Fibroblast of mammary gland (primary cell): ENCODE measurements around the gene DPP9.

Experiments used
- DNase-seq: peaks from one replicate; pipeline ENCODE4 v3.0.0-alpha.2; 2010; ENCODE audit warnings: low read depth
- H3K4me3 ChIP-seq: 2 replicates; pipeline ENCODE4 v1.5.1; 2011; ENCODE audit warnings: low read depth, mild to moderate bottlenecking, low read length, moderate library complexity; ENCODE audit not compliant: control insufficient read depth
- CTCF ChIP-seq: conservative IDR thresholded peaks from 2 replicates; pipeline ENCODE4 v1.5.1; 2011; ENCODE audit warnings: low read depth, low read length, inconsistent platforms; ENCODE audit not compliant: control insufficient read depth, insufficient read depth

The DPP9 gene

GRCh38 chr19:4657835-4658234, 65.8 kb downstream of the DPP9 start:
- TF ChIP-seq CTCF: no peak
- H3K4me3 ChIP-seq: no peak overlapping the region
- no peak for DNase-seq

- DNase-seq: no peak
- TF ChIP-seq CTCF: no peak
- no peak overlapping the region for H3K4me3 ChIP-seq
These were observed 66.4 kb downstream of the DPP9 start for GRCh38 chr19:4657262-4657661.

GRCh38 chr19:4656102-4656501, 67.5 kb downstream of the DPP9 start:
- TF ChIP-seq CTCF: no peak
- no peak overlapping the region for H3K4me3 ChIP-seq
- DNase-seq: no peak

- no peak for DNase-seq
- H3K4me3 ChIP-seq: no peak overlapping the region
- TF ChIP-seq CTCF: no peak
These were observed 68.9 kb downstream of the DPP9 start for GRCh38 chr19:4654437-4655361.

- no peak overlapping the region for H3K4me3 ChIP-seq
- no peak for DNase-seq
- no peak for TF ChIP-seq CTCF
These were observed 69.7 kb downstream of the DPP9 start for GRCh38 chr19:4653793-4654436.

- H3K4me3 ChIP-seq: no peak overlapping the region
- no peak for TF ChIP-seq CTCF
- no peak for DNase-seq
These were observed 71.6 kb downstream of the DPP9 start for GRCh38 chr19:4652075-4652474.

- TF ChIP-seq CTCF: no peak
- H3K4me3 ChIP-seq: no peak overlapping the region
- no peak for DNase-seq
These were observed 73.5 kb downstream of the DPP9 start for GRCh38 chr19:4650159-4650558.
